ENCODE measurements around the gene ANKS6. TPM values are rescaled to one million over a fixed set of nuclear protein-coding genes. Genes with fewer than 3 reads are reported as not detected.

Gene ANKS6
- total RNA-seq, 1 donor from 2014 or later, result 17.2 TPM

DNA sequence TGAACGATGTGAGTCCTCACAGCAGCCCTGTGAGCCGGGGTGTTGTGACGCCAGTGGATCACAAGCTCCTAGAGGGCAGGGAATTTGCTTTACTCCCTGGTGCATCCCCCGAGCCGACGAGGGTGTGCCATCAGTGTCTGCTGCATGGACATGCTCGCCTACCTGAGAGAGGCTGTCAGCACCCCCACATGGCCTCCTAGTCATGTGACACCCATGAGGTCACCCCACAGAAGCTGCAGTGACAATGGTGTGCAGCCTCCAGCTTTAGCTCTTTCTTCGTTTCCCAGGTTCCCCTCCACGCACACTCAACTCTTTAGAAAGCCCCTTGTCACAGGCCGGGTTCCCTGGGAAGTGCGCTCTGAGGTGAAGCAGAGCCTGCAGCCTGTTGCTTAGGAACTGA lies 67.9 kb downstream of the ANKS6 start:
- DNase-seq (ENCODE audit: low spot score), result no peak
- Mint-ChIP-seq H3K9me3 (ENCODE audit: unreplicated experiment) (no peaks in the 10 kb centered on the region), H3K27ac (ENCODE audit: unreplicated experiment) (no peak overlapping the region), H3K36me3 (ENCODE audit: low read depth, unreplicated experiment) (no peaks in the 10 kb centered on the region), H3K4me3 (ENCODE audit: unreplicated experiment) (no peak overlapping the region), H3K4me1 (ENCODE audit: unreplicated experiment) (peaks cover 2% of the 10 kb centered on the region), H3K27me3 (ENCODE audit: unreplicated experiment) (peaks cover 5% of the 10 kb centered on the region)
- TF ChIP-seq, protein P1, sequence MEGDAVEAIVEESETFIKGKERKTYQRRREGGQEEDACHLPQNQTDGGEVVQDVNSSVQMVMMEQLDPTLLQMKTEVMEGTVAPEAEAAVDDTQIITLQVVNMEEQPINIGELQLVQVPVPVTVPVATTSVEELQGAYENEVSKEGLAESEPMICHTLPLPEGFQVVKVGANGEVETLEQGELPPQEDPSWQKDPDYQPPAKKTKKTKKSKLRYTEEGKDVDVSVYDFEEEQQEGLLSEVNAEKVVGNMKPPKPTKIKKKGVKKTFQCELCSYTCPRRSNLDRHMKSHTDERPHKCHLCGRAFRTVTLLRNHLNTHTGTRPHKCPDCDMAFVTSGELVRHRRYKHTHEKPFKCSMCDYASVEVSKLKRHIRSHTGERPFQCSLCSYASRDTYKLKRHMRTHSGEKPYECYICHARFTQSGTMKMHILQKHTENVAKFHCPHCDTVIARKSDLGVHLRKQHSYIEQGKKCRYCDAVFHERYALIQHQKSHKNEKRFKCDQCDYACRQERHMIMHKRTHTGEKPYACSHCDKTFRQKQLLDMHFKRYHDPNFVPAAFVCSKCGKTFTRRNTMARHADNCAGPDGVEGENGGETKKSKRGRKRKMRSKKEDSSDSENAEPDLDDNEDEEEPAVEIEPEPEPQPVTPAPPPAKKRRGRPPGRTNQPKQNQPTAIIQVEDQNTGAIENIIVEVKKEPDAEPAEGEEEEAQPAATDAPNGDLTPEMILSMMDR (IDR thresholded peaks at IDR 0.05; ENCODE audit: unreplicated experiment), result no peak

DNA sequence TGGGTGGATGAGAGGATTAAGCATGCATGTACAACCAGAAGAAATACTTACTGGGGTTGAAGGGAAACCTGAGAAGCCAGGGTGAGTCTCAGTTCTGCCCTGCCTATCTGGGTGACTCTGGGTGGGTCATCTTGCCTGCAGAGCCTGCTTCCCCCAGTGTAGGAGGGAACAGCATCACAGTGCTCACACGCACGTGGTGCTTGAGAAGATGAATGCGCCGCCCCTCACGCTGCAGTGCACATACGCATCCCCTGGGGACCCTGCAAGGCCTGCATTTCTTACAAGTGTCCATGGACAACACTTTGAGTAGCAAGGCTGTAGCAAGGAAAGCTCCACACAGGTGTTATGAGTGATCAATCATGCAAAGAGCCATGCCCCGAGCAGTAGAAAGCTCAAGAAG lies 68.9 kb downstream of the ANKS6 start:
- Mint-ChIP-seq H3K4me3 (ENCODE audit: unreplicated experiment) (no peak overlapping the region), H3K36me3 (ENCODE audit: low read depth, unreplicated experiment) (no peaks in the 10 kb centered on the region), H3K4me1 (ENCODE audit: unreplicated experiment) (peaks cover 2% of the 10 kb centered on the region), H3K27me3 (ENCODE audit: unreplicated experiment) (peaks cover 3% of the 10 kb centered on the region), H3K9me3 (ENCODE audit: unreplicated experiment) (no peaks in the 10 kb centered on the region), H3K27ac (ENCODE audit: unreplicated experiment) (no peak overlapping the region)
- DNase-seq (ENCODE audit: low spot score), result no peak
- TF ChIP-seq, protein P1 (IDR thresholded peaks at IDR 0.05; ENCODE audit: unreplicated experiment), result no peak

DNA sequence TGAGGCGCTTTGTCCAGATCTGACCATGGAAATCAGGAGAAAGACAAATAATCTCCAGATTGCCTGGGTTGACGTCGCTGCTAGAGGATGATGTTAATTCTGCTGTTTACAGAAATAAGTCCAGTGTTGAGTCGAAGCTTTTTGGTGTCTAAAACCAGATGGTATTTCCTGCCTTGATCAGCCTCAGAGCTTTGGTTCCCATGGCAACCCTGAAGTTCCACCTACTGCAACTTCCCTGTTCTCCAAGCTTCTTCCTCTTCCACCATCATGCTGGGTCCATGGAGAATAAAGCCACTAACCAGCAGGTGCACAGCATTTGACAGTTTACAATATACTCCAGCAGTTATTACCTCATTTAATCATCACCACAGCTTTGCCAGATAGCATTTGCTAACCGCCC lies 69.6 kb downstream of the ANKS6 start:
- Mint-ChIP-seq H3K27ac (ENCODE audit: unreplicated experiment) (no peak overlapping the region), H3K27me3 (ENCODE audit: unreplicated experiment) (peaks cover 3% of the 10 kb centered on the region), H3K4me3 (ENCODE audit: unreplicated experiment) (no peak overlapping the region), H3K36me3 (ENCODE audit: low read depth, unreplicated experiment) (no peaks in the 10 kb centered on the region), H3K4me1 (ENCODE audit: unreplicated experiment) (peaks cover 2% of the 10 kb centered on the region), H3K9me3 (ENCODE audit: unreplicated experiment) (no peaks in the 10 kb centered on the region)
- TF ChIP-seq, protein P1 (IDR thresholded peaks at IDR 0.05; ENCODE audit: unreplicated experiment), result no peak
- DNase-seq (ENCODE audit: low spot score), result no peak

DNA sequence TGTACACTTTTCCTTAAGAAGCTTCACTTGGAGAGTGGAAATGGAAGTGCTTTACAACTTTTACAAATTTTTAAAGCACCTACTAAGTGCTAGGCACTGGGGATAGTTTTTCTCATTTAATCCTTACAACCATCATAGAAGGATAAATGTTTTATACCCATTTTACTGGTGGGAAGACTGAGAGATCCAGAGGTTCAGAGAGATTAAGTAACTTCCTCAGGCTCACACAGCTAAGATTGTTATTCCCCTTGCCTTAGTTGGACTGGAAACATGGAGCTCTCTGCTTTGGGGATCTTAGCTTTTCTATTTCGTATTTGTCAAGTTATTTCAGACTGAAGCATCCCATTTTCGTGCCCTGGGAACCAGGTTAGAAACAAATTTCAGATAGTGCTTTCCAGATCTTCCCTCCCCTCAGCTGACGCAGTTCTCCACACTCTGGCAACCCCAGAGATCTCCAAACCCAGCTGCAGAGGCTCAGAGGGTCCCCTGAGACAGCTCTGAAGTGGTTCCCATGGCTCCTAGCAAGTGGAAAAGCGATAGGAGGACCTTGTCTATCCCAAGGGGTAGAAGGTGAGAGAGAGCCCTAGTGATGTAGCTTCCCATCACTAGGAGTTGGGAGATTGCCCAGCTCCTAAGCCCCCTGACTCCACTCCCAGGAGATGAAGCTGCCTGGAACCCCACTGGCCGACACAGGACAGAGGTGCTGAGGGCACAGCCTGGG lies 71.4 kb downstream of the ANKS6 start:
- Mint-ChIP-seq H3K27ac (ENCODE audit: unreplicated experiment) (no peak overlapping the region), H3K4me3 (ENCODE audit: unreplicated experiment) (no peak overlapping the region), H3K36me3 (ENCODE audit: low read depth, unreplicated experiment) (no peaks in the 10 kb centered on the region), H3K4me1 (ENCODE audit: unreplicated experiment) (peaks cover 2% of the 10 kb centered on the region), H3K27me3 (ENCODE audit: unreplicated experiment) (peaks cover 3% of the 10 kb centered on the region), H3K9me3 (ENCODE audit: unreplicated experiment) (no peaks in the 10 kb centered on the region)
- TF ChIP-seq, protein P1 (IDR thresholded peaks at IDR 0.05; ENCODE audit: unreplicated experiment), result no peak
- no peak for DNase-seq (ENCODE audit: low spot score)

DNA sequence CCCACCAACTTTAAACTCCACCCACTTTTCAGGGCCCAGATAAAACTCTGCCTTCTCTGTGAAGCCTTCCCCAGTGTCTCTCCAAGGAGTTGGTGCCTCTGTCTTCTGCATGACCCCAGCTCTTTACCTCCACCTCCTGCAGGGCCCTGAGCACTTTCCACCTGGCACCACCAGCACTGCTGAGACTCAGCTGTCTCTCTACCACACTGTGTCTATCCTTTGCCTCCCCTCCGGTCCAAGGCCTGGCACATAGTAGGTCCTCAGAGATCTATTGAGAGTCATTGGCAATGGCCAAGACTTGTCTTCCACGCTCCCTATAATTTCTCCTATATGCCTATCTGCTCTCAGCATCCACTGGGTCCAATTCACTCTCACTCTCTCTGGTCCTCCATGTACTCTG lies 74.7 kb downstream of the ANKS6 start:
- peaks cover 3% of the 10 kb centered on the region for H3K27me3 Mint-ChIP-seq (ENCODE audit: unreplicated experiment)
- TF ChIP-seq, protein P1 (IDR thresholded peaks at IDR 0.05; ENCODE audit: unreplicated experiment), result no peak
- H3K36me3 Mint-ChIP-seq (ENCODE audit: low read depth, unreplicated experiment), result no peaks in the 10 kb centered on the region
- no peaks in the 10 kb centered on the region for H3K9me3 Mint-ChIP-seq (ENCODE audit: unreplicated experiment)
- H3K27ac Mint-ChIP-seq (ENCODE audit: unreplicated experiment), result no peak overlapping the region
- no peaks in the 10 kb centered on the region for H3K4me1 Mint-ChIP-seq (ENCODE audit: unreplicated experiment)
- DNase-seq (ENCODE audit: low spot score), result no peak
- H3K4me3 Mint-ChIP-seq (ENCODE audit: unreplicated experiment), result no peak overlapping the region
